IMR-90 (cell line): Measurements from ENCODE around the gene CHD9. TPM values are rescaled to one million over a fixed set of nuclear protein-coding genes. Genes with fewer than 3 reads are reported as not detected.
"Not testable (repeated sequence)": the region's sequence is repeated elsewhere in the genome, so short reads cannot be mapped to it uniquely, and the experiment has no call there.

Source experiments
- ATAC-seq: fragments of 200-7000 bp; cut with Tn5 transposase; 2 replicates; pipeline ENCODE4 v1.9.1; 2020; ENCODE audit warnings: low read depth, mild to moderate bottlenecking, moderate library complexity
- BruUV-seq: library from RNA; stranded (reverse); fragments of 400-500 nt; replicated peaks from 2 replicates; lab custom pipeline; 2021; lab: Mats Ljungman, UMichigan
- CTCF ChIA-PET: fragments of 300-600 bp; formaldehyde crosslinking; extraction: SDS; loops from one replicate; lab custom pipeline; 2021; ENCODE audit warnings: antibody characterized with exemption; lab: Yijun Ruan, JAX
- POLR2A ChIA-PET: fragments of 300-600 bp; sonication (Branson Sonifier 250); formaldehyde crosslinking; loops from one replicate; lab custom pipeline; 2022; ENCODE audit warnings: antibody characterized with exemption; ENCODE audit not compliant: unreplicated experiment; lab: Charles Lee
- DNase-seq: peaks from one replicate; pipeline ENCODE4 v3.0.0; 2013
- H2AFZ ChIP-seq: replicated peaks from 2 replicates; pipeline ENCODE3; 2013; ENCODE audit warnings: low read length, mild to moderate bottlenecking; ENCODE audit not compliant: poor library complexity
- H2AK5ac ChIP-seq: 2 replicates; pipeline ENCODE4 v1.6.1; 2013; ENCODE audit warnings: low read depth, low read length, inconsistent platforms
- H2AK9ac ChIP-seq: replicated peaks from 2 replicates; pipeline ENCODE3; 2013; ENCODE audit warnings: mild to moderate bottlenecking, low read depth, low read length, moderate library complexity; ENCODE audit not compliant: poor library complexity
- H2BK120ac ChIP-seq: 2 replicates; pipeline ENCODE4 v1.6.1; 2013; ENCODE audit warnings: low read depth, low read length, inconsistent platforms
- H2BK15ac ChIP-seq: 3 replicates; pipeline ENCODE4 v1.6.1; 2013; ENCODE audit warnings: low read depth, low read length, inconsistent platforms
- H2BK20ac ChIP-seq: 2 replicates; pipeline ENCODE4 v1.6.1; 2013; ENCODE audit warnings: low read depth, mild to moderate bottlenecking, inconsistent platforms, low read length, moderate library complexity
- H2BK5ac ChIP-seq: 2 replicates; pipeline ENCODE4 v1.6.1; 2013; ENCODE audit warnings: mild to moderate bottlenecking, low read depth, low read length, inconsistent platforms; ENCODE audit not compliant: poor library complexity, severe bottlenecking
- H3K14ac ChIP-seq: replicated peaks from 2 replicates; pipeline ENCODE4 v1.6.1; 2013; ENCODE audit warnings: low read depth, low read length, inconsistent platforms
- H3K18ac ChIP-seq: 2 replicates; pipeline ENCODE4 v1.6.1; 2013; ENCODE audit warnings: low read depth, low read length, control low read depth
- H3K23ac ChIP-seq: 2 replicates; pipeline ENCODE4 v1.6.1; 2013; ENCODE audit warnings: low read depth, low read length, inconsistent platforms
- H3K27ac ChIP-seq: 2 replicates; pipeline ENCODE4 v1.5.1; 2013; ENCODE audit warnings: mild to moderate bottlenecking, control low read depth, low read length; ENCODE audit not compliant: insufficient read depth
- H3K27me3 ChIP-seq: 2 replicates; pipeline ENCODE4 v1.6.1; 2013; ENCODE audit warnings: low read length; ENCODE audit not compliant: control insufficient read depth, insufficient read depth
- H3K36me3 ChIP-seq: 2 replicates; pipeline ENCODE4 v1.6.1; 2013; ENCODE audit warnings: low read length, mixed read lengths; ENCODE audit not compliant: control insufficient read depth, insufficient read depth
- H3K4ac ChIP-seq: 2 replicates; pipeline ENCODE4 v1.6.1; 2013; ENCODE audit warnings: low read depth, low read length, inconsistent platforms
- H3K4me1 ChIP-seq: 2 replicates; pipeline ENCODE4 v1.6.1; 2013; ENCODE audit warnings: low read length, mixed read lengths; ENCODE audit not compliant: control insufficient read depth, insufficient read depth
- H3K4me2 ChIP-seq: 2 replicates; pipeline ENCODE4 v1.6.1; 2013; ENCODE audit warnings: low read depth, mild to moderate bottlenecking, control low read depth, low read length, moderate library complexity
- H3K4me3 ChIP-seq: 2 replicates; pipeline ENCODE4 v1.5.1; 2013; ENCODE audit warnings: low read depth, mild to moderate bottlenecking, control low read depth, low read length, moderate library complexity; ENCODE audit not compliant: insufficient read depth
- H3K56ac ChIP-seq: 2 replicates; pipeline ENCODE4 v1.6.1; 2013; ENCODE audit warnings: low read length, inconsistent platforms; ENCODE audit not compliant: insufficient read depth; ENCODE audit errors: extremely low read depth
- H3K79me1 ChIP-seq, 2 experiments: 2 replicates each; pipeline ENCODE4 v1.6.1; 2013; ENCODE audit warnings: low read length in 2 of 2, inconsistent platforms in 1 of 2, low read depth in 1 of 2
- H3K9ac ChIP-seq: 2 replicates; pipeline ENCODE4 v1.6.1; 2013; ENCODE audit warnings: low read depth, low read length, control low read depth
- H3K9me1 ChIP-seq: 2 replicates; pipeline ENCODE4 v1.6.1; 2013; ENCODE audit warnings: low read length, inconsistent platforms; ENCODE audit not compliant: insufficient read depth
- H3K9me3 ChIP-seq: 2 replicates; pipeline ENCODE4 v1.6.1; 2013; ENCODE audit warnings: low read length; ENCODE audit not compliant: control insufficient read depth, insufficient read depth
- H4K20me1 ChIP-seq: 2 replicates; pipeline ENCODE4 v1.6.1; 2013; ENCODE audit warnings: low read length, inconsistent platforms; ENCODE audit not compliant: insufficient read depth
- H4K5ac ChIP-seq: 2 replicates; pipeline ENCODE4 v1.6.1; 2013; ENCODE audit warnings: mild to moderate bottlenecking, low read depth, low read length, control low read depth
- H4K8ac ChIP-seq, 2 experiments: 2 replicates each; pipeline ENCODE4 v1.6.1; 2013; ENCODE audit warnings: low read depth in 2 of 2, low read length in 2 of 2, control low read depth in 1 of 2, inconsistent platforms in 1 of 2
- H4K91ac ChIP-seq: 2 replicates; pipeline ENCODE4 v1.6.1; 2013; ENCODE audit warnings: low read depth, low read length, inconsistent platforms; ENCODE audit not compliant: insufficient read depth
- CHD1 ChIP-seq: IDR thresholded peaks from 2 replicates; pipeline ENCODE4 v1.6.1; 2012; ENCODE audit warnings: low read depth, low read length, improper control_type of control experiment
- FOS ChIP-seq: fragments of 150-350 bp; IDR thresholded peaks from 2 replicates; pipeline ENCODE4 v1.6.1; 2016; ENCODE audit warnings: low read depth, low read length
- RCOR1 ChIP-seq: IDR thresholded peaks from 2 replicates; pipeline ENCODE4 v1.6.1; 2012; ENCODE audit warnings: mild to moderate bottlenecking, low read length, improper control_type of control experiment; ENCODE audit not compliant: insufficient replicate concordance
- WGBS, 2 experiments: methylation state at CpG; one replicate each; pipeline versions ENCODE4 v1.1.5 to v1.1.7; 2013; ENCODE audit warnings: missing lambda C conversion rate in 2 of 2; ENCODE audit not compliant: insufficient read length in 1 of 2; ENCODE audit errors: extremely low coverage in 2 of 2; 5-methylcytosine and 5-hydroxymethylcytosine counted together
- dilution Hi-C: fragments of 300-500 bp; cut with HindIII; formaldehyde crosslinking; loops from one replicate; pipeline ENCODE4 v1.14.3; 2018; ENCODE audit warnings: low sequenced_read_pairs; ENCODE audit not compliant: unreplicated experiment
- in situ Hi-C: fragments of 300-500 bp; cut with MboI; formaldehyde crosslinking; loops from 3 replicates; pipeline ENCODE4 v1.14.3; 2019; ENCODE audit warnings: low sequenced_read_pairs, inconsistent platforms, mixed read lengths
- intact Hi-C: fragments of 100-400 bp; cut with micrococcal nuclease; formaldehyde crosslinking; loops from 2 replicates; pipeline ENCODE4 v1.10.0; 2022
- polyA plus RNA-seq, 3 experiments: library from polyadenylated mRNA; depleted of rRNA; stranded (reverse); fragments of >200 nt; gene quantifications; 2 replicates each; pipeline ENCODE4 v1.2.3, GENCODE V29; 2012; ENCODE audit warnings: low replicate concordance in 1 of 3
- total RNA-seq: library from RNA; depleted of rRNA; stranded (reverse); fragments of >200 nt; gene quantifications from 2 replicates; pipeline ENCODE4 v1.2.3, GENCODE V29; 2012

The CHD9 gene
- total and polyA plus RNA-seq, 2 of the 4 experiments (the other 2 are of a cell fraction): 9.1 to 48.8 TPM

DNA sequence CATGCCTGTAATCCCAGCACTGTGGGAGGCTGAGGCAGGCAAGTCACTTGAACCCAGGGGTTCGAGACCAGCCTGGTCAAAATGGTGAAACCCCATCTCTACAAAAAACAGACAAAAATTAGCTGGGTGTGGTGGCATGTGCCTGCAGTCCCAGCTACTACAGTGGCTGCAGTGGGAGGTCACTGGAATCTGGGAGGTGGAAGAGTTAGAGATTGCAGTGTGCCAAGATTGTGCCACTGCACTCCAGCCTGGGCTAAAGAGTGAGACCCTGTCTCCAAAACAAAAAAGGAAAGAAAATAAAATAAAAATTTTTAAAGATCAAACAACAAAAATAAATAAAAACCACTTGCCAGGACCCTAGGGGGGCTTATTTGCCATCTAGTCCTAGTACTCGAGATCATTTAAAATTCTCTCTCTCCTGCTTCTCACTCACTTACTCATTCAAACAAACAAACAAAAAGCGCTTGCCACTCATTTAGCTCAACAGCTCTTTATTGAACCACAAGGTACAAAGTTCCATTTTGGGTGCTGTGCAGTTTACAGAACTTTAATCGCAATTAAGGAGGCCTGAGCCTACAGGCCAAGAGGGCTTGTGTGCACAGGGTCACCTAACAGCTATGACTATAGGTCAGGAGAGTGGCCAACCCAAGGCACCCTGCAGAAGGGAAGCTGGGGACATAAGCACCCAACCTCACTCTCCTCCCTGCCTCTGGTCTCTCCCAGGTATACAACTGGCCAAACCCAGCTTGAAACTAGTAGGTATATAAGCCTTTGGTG lies 6.5 kb upstream of the CHD9 start:
- WGBS, 2 experiments: 72% methylated on average over 2 of the region's 4 CpGs; no CpG with 5 or more reads in 1 of the 2 experiments
- H3K36me3 ChIP-seq: peaks cover 3% of the 10 kb centered on the region
- no peak for DNase-seq

GRCh38 chr16:53051255-53051654 lies 3.5 kb upstream of the CHD9 start:
- H2BK15ac ChIP-seq, H2AK5ac ChIP-seq, H3K9me1 ChIP-seq, H3K27me3 ChIP-seq, H2BK120ac ChIP-seq, H3K4ac ChIP-seq, H3K27ac ChIP-seq, H3K36me3 ChIP-seq, CTCF ChIA-PET, H4K91ac ChIP-seq, H3K18ac ChIP-seq, H4K5ac ChIP-seq, BruUV-seq, H3K4me3 ChIP-seq, H3K9me3 ChIP-seq, H2BK5ac ChIP-seq, H3K4me2 ChIP-seq, H3K56ac ChIP-seq, H3K23ac ChIP-seq, H3K14ac ChIP-seq, H4K8ac ChIP-seq, POLR2A ChIA-PET, H3K9ac ChIP-seq, dilution Hi-C loops, ATAC-seq, H2BK20ac ChIP-seq, H2AFZ ChIP-seq, DNase-seq, H2AK9ac ChIP-seq, H4K20me1 ChIP-seq: not testable (repeated sequence)
- H3K4me1 ChIP-seq: peaks cover 17% of the 10 kb centered on the region
- intact Hi-C loops (loop anchor here (5.0 kb wide), 1 partner anchor 171 kb away; no protein-coding TSS in a partner anchor), in situ Hi-C loops (loop anchor here (10.0 to 25.0 kb wide), 4 partner anchors 104 to 1164 kb away; partner anchors contain the start of gene RBL2)
- no CpG with 5 or more reads among the region's 4 CpGs for WGBS, 2 experiments
- peaks cover 4 to 34% of the 10 kb centered on the region in 2 experiments for H3K79me1 ChIP-seq

More for the DNA sequence above, 6.5 kb upstream of the CHD9 start:
- no peak overlapping the region for H3K23ac ChIP-seq
- peaks cover 10% of the 10 kb centered on the region; the same call in 1 of the 2 replicates for H3K4me1 ChIP-seq
- intact Hi-C loops (no loop called here), dilution Hi-C loops (no loop called here), in situ Hi-C loops (no loop called here)
- H3K27ac ChIP-seq: no peak overlapping the region
- no peak overlapping the region for H2BK5ac ChIP-seq
- H3K79me1 ChIP-seq: peaks cover 0 to 15% of the 10 kb centered on the region in 2 experiments; a peak in 2 of 4 replicates
- no peak overlapping the region for H3K4me3 ChIP-seq
- H3K56ac ChIP-seq: no peak overlapping the region
- no peak overlapping the region for H3K9ac ChIP-seq
- BruUV-seq: no TSS peak
- H4K91ac ChIP-seq: no peak overlapping the region
- H3K27me3 ChIP-seq: peaks cover 3% of the 10 kb centered on the region; the same call in 1 of the 2 replicates
- H4K20me1 ChIP-seq: no peaks in the 10 kb centered on the region
- H4K8ac ChIP-seq: no peak overlapping the region
- no peak overlapping the region for H2AK5ac ChIP-seq
- H2BK120ac ChIP-seq: no peak overlapping the region
- ATAC-seq: no peak
- TF ChIP-seq CHD1 (no peak), RCOR1 (no peak), FOS (no peak)
- H3K4ac ChIP-seq: no peak overlapping the region
- no peaks in the 10 kb centered on the region for H3K9me3 ChIP-seq
- no peak overlapping the region for H3K4me2 ChIP-seq
- no peak overlapping the region for H2AFZ ChIP-seq
- no peak overlapping the region for H3K14ac ChIP-seq
- H3K9me1 ChIP-seq: peaks cover 8% of the 10 kb centered on the region
- no peak overlapping the region for H2AK9ac ChIP-seq
- H4K5ac ChIP-seq: no peak overlapping the region
- H2BK20ac ChIP-seq: no peak overlapping the region
- H3K18ac ChIP-seq: no peak overlapping the region
- no peak overlapping the region for H2BK15ac ChIP-seq
- CTCF ChIA-PET: interaction anchor here (0.5 kb wide), 1 partner anchor 612 kb away, joined by 5 read pairs; no protein-coding TSS in a partner anchor
- POLR2A ChIA-PET: no interaction called here
